HG03442 (cell line): Measurements from ENCODE around the gene TOM1.
"Not testable (repeated sequence)": the region's sequence is repeated elsewhere in the genome, so short reads cannot be mapped to it uniquely, and the experiment has no call there.

ENCODE experiments used
- ATAC-seq: cut with Tn5 transposase; IDR thresholded peaks from one replicate; pipeline ENCODE4 v1.9.1; 2021; ENCODE audit warnings: mild to moderate bottlenecking, moderate library complexity; ENCODE audit not compliant: unreplicated experiment

The TOM1 gene

DNA sequence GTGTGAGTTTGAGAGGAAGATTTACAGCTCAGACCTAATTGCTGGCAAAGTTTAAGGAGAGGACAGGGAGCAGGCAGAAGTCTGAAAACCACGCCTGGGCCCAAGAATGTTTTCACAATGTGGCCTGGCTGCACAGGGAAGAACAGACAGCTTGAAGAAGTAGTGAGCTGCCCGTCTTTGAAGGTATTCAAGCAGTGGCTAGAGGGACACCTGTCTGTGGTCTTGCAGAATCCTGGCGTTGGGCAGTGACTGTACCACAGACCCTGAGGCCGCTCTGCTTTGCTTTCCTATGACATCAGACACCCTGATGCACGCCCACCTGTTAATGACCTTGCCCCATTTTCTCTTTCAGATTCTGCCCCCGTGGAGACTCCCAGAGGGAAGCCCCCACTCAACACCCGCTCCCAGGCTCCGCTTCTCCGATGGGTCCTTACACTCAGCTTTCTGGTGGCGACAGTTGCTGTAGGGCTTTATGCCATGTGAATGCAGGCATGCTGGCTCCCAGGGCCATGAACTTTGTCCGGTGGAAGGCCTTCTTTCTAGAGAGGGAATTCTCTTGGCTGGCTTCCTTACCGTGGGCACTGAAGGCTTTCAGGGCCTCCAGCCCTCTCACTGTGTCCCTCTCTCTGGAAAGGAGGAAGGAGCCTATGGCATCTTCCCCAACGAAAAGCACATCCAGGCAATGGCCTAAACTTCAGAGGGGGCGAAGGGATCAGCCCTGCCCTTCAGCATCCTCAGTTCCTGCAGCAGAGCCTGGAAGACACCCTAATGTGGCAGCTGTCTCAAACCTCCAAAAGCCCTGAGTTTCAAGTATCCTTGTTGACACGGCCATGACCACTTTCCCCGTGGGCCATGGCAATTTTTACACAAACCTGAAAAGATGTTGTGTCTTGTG lies 93.7 kb downstream of the TOM1 start:
- no peak for ATAC-seq

DNA sequence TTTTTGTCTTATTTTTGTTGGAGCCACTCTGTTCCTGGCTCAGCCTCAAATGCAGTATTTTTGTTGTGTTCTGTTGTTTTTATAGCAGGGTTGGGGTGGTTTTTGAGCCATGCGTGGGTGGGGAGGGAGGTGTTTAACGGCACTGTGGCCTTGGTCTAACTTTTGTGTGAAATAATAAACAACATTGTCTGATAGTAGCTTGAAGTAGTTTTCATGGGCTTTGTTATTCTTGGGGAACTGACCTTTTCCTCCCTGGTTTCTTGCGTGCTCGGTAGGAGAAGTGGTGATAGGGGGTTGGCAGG lies 94.3 kb downstream of the TOM1 start:
- no peak for ATAC-seq

GRCh38 chr22:35394810-35395563 lies 95.3 kb downstream of the TOM1 start:
- no peak for ATAC-seq

DNA sequence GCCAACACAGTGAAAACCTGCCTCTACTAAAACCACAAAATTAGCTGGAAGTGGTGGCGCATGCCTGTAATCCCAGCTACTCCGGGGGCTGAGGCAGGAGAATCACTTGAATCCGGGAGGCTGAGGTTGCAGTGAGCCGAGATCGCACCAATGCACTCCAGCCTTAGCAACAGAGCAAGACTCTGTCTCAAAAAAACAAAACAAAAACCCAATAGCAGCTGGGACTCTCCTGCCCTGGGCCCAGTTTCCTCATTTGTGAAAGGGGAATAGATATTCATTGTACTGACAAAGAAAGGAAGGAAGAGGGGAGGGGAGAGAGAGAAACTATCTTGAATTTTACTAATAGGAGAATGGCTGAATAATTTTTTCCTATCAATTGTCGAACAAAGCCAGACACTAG lies 96.9 kb downstream of the TOM1 start:
- not testable (repeated sequence) for ATAC-seq

DNA sequence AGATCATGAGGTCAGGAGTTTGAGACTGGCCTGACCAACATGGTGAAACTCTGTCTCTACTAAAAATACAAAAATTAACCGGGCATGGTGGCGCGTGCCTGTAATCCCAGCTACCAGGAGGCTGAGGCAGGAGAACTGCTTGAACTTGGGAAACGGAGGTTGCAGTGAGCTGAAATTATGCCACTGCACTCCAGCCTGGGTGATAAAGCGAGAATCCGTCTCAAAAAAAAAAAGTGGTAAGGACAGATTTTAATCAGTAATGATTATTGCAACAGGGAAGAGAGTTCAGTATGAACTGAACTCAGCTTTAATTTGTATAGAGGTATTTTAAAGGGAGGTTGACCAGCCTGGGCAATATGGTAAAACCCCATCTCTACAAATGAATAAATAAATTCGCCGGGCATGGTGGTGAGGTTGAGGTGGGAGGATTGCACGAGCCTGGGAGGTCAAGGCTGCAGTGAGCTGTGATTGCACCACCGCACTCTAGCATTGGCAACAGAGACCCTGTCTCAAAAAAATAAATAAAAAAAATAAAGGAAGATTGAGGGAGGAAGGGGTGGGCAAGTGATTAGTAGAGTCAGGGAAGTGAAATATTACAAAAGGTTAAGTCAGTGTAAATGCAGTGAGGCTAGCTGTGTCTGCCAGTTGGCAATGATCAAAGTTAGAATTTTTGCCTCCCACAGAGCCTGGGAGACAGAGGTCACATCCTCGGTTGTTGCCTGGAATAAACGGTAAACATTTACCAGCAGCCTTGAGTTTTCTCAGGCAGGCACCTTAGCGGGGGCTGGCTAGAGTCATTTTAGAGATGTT lies 97.6 kb downstream of the TOM1 start:
- no peak for ATAC-seq
